CD4-positive, alpha-beta T cell treated with Interleukin-12 subunit alpha and Interleukin-12 subunit beta, for 1 hour (primary cell): Measurements from ENCODE around the gene RPTN.

Experiments used
- DNase-seq: peaks from one replicate; pipeline ENCODE4 v3.0.0-alpha.2; 2020

The RPTN gene

DNA sequence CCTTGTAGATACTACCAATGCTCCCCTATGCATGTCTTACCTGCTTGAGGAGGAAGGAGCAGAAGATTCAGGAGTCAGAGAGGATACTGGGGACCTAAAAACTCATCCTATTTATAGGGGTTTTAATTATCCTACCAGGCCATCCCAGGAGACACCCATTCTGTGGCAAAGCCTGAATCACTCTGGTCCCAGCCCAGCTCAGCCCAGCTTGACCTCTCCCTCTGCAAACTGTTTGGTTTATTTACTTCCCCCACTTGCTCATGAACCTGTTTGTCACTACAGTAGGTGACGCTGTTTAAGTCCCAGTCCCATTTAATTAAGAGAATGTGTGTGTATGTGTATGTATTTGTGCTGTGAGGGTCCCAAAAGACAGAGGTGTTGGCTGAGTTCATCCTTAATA, at the start of gene RPTN:
RPTN (minus strand) TSS at position 85 of the 400 bp plus-strand sequence. CDS start 1,339 bp downstream, outside the sequence.
- DNase-seq = no peak

- DNase-seq = no peak
These were observed 40.0 kb upstream of the RPTN start for GRCh38 chr1:152198982-152199381.

DNA sequence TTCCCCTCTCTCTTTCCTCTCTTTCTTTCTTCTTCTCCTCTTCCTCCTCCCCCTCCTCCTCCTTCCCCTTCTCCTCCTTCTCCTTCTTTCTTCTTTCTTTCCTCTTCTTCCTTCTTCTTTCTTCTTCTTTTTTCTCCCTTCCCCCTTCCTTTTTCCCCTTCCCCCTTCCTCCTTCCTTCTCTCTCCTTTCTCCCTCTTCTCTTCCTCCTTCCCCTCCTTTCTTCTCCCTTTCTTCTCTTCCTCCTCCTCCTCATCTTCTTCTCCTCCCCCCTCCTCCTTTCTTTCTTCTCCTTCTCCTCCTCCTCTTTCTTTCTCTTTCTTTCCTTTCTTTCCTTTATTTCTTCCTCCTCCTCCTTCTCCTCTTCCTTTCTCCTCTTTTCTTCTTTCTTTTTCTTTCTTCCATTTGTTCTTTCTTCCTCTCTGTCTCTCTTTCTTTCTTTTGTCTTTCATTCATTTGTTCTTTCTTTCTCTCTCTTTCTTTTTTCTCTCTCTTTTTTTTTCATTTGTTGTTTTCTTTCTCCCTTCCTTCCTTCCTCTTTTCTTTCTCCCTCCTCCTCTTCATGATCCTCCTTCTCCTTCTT, 38.4 kb upstream of the RPTN start:
- no peak for DNase-seq

DNA sequence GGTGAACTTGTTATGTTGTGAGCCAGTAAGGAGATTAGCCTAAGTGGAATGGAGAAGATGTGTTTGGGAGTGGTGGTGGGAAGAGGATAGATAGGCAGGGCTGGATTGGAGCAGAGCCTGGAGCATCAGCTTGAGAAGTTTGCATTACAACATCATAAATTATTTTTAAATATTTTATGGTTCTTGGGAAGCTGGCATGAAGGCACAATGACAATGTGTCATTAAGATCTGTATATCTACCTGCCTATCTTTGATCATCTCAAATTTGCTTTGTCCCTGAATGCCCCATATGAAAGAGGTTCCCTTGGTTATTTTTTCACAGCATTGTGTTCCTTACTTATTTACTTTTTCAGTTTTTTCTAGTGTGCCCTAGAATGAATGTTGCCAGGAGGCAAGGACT, 32.7 kb upstream of the RPTN start:
- no peak for DNase-seq

DNA sequence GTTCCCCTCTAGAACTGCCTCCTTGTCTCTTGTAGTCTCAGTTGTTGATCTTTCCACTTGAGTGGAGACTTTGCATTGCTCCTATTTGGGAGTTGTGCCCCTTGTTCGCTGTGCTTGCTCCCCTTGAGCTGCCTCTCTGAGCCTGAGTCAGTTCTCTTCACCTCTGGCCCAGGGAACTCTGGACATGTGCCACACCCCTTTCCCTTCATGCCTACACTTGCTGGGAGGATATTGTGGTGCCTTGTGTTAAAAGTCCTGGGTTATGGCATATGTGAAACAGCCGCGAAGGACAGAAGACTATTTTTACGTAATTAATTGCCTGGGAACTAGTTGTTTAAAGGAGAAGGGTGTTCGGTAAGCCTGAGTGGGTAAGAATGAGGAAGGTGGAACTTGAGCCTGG, 32.2 kb upstream of the RPTN start:
- DNase-seq = no peak

DNA sequence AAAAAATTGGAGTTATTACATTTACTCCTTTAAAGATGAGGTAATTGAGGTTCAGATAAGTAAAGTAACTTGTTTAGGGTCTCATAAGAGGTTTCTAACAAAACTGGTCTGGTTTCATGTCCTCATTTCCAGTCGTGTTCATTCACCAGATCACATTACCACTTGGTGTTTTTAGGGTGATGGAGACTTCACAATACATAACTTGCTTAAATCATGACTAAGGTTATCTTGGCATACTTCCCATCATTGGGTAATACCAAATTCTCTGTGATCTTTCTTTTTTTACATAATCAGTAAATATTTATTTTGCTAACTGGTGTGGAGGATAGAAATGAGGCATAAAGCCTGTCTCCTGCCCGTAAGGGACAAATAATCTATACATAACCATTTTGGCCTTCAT, 31.6 kb upstream of the RPTN start:
- no peak for DNase-seq

DNA sequence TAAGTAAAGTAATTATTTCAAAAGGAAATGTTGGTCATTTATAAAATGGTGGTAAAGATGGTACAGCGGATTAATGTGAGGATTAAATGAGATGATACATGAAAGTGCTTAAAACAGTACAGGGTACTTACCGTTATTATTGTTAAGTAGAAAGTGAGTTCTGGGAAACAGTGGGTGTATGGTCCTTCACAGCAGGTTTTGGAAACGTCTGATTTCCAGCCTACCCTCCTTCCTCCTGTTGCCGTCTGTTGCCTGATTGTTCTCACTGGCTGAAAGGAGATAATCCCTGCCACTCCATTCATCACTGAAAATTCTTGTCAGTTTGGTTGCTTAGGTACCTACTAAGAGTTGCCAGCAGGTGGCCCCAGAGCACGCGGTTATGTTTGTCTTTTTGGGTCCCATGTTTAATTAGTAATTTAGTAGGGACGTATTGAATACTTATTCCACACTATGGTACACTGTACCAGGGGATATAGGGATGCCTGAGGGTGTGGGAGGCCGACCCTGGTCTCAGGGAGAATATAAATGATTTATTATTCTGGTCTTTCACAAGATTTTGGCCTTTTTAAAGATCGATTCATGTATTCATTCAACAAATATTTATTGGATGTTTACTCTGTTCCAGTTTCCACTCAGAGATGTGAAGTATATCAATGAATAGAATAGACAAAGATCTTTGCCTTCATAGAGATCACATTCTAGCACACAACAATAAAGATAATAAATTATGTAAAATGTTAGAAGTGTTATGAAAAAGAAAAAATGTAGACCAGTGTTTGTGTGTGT, 30.8 kb upstream of the RPTN start:
- DNase-seq = peak; percentile 74

DNA sequence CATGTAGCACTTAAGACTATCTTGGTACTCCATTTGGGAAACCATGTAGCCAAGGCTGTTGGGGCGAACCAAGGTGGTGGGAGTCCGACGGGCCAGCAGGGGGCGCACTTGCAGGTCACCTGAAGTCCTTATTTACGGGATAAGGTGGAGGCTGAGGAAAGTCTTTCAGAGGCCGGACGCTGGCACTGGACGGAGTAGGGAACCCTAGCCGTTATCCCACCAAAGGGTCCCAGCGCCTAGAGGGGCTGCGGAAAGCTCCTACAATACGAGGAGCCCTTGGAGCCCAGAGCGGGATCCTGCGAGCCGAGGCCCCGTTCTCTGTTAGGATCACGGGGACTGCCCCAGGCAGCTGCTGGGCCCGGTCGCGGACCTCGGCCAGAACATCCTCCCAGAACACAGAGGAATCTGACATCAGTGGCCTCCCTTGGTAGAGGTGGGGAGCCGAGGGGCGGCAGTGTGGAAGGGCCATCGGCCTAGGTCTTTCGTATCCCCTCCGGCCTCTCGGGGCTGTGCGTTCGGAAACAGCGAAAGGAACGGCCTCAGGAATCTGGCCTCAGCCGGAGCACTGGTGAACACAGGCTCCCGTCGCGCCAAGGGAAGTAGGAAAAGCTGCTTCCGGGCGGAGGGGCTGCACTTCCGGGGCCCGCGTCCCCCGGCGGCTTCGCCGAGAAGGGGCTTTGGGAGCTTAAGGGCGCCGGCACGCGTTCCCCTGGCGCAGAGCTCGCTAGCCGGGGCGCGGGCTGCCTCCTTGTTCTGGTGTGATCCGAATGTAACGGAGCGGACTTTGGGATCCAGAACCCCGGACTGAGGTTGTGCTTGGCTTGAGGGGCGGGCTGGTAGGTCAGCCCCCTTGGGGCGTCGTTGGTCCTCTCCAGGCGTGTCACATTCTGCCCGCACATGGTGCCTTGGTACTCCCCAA, 29.9 kb upstream of the RPTN start:
- peak; percentile 78 for DNase-seq

DNA sequence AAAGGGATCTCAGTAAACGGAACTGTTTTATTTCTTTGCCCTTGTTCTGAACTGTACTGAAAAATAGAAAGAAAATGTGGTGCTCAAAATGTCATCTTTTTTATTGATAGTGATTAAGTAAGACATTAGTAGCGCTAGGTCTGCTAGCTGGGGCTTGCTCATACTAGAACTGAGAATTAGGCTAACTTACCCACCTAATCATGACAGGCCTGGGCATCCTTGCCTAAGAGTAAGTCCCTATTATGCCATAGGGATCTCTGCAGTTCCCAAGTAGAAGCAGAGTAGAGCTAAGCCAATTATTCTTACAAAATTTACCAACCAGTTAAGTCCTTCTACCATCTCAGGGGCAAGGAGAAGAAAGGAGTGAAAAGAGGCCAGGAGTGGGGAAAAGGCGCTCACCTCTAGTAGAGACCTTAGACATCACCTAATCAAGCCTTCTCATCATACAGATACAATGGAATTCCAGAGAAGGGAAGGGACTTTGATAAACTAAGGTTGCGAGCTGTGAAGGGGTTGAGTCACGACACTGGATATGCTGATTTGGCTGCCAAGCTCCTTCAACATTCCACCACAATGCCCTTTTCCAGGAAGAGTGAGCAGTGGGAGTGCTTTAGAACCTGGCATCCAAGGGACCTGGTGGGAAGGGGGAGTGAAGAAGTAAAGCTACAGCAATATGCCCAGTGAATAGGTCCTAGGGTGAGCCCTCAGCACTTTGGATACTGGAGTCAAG, 27.7 kb upstream of the RPTN start:
- DNase-seq = no peak

GRCh38 chr1:152185544-152186391, 26.7 kb upstream of the RPTN start:
- peak; percentile 64 for DNase-seq

DNA sequence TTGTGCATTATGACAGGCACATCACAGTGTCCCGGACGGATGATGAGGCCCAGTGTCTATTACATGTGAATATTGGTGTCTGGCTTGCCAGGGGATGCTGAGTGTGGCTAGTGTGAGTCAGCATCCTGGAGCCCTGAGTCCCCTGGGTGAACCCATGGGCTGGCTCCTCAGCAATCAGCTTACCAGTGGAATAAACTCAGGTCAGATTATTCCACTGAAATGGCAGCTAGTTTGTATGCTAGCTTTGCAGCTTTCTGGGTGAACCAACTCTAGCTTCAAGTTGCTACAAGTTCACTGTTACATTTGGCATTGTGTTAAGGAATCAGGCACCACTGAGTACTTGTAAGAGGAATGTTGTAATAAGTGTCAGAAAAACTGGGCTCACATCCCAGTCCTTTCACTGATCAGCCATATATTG, 23.9 kb upstream of the RPTN start:
- DNase-seq = no peak

DNA sequence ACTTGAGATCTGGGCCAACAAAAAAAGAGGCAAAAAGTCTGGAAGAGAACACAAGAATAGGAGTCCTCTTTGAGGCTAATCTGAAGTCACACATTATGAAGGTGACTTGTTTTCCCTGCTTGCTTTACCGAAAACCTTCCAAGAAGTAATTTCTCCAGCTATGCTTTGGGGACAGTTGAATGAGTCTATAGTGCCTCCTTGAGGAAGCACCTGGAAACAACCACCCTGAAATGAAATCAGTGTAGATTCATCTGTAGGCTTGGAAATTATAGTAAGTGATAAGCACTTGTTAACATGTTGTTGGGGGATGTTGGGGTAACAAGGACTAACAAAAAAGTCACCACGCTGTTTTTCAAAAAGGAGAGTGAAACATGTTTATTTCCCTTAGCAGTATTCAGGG, 23.4 kb upstream of the RPTN start:
- DNase-seq = peak; percentile 17

DNA sequence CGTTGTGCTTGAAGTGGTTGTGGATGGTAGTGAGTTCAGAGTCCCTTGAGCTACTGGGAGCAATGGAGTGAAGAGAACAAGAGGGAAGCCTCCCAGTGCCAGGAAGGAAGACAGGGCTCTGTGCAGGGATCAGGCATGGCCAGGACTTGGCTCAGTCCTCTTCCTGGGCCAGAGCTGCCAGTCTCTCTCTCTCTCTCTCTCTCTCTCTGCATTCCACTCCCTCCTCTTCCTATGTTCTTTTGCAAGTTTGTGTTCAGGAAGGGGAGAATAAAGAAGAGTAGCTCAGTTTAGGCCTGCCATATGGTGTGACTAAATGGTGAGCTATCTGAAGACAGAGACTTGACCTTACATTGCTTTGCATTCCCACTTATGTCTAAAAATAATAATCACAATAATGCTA, 20.5 kb upstream of the RPTN start:
- no peak for DNase-seq

GRCh38 chr1:152170287-152170905, 11.4 kb upstream of the RPTN start:
- DNase-seq = no peak

GRCh38 chr1:152169366-152170025, 10.5 kb upstream of the RPTN start:
- no peak for DNase-seq

DNA sequence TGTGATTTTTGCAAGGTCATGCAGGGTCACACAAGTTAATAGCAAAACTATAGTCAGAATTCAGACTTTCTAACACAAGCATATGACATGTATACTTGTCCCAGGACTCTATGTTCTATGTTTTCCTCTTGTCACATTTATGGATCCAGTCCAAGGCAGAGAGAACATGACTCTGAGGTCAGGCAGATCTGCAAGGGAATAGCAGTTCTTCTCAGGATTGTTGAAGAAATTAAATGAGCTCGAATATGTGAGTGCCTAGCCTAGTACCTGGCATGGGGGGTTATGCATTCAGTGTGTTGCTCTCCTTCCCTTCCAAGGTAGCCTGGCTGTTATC, 9.5 kb upstream of the RPTN start:
- no peak for DNase-seq

- no peak for DNase-seq
These were observed 9.0 kb upstream of the RPTN start for GRCh38 chr1:152167835-152168534.

DNA sequence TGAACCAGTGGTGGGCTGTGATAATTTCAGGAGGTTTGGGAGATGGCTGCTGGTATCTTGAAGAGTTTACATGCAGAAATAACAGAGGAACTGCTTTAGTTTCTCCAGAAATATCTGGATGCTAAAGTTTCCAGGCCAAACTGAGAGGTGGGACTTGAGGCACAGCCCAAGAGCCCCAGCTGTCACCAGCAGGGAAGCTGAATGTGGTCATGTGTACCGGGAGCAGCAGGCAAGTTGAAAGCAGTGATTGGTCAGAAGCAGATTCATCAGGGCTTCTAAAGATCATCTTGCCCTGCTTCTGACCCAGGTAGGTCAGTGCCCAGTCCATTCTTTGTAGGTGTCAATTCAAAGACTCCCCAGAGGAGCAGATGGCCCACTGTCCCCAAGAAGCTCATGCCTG, 7.9 kb upstream of the RPTN start:
- DNase-seq = no peak

DNA sequence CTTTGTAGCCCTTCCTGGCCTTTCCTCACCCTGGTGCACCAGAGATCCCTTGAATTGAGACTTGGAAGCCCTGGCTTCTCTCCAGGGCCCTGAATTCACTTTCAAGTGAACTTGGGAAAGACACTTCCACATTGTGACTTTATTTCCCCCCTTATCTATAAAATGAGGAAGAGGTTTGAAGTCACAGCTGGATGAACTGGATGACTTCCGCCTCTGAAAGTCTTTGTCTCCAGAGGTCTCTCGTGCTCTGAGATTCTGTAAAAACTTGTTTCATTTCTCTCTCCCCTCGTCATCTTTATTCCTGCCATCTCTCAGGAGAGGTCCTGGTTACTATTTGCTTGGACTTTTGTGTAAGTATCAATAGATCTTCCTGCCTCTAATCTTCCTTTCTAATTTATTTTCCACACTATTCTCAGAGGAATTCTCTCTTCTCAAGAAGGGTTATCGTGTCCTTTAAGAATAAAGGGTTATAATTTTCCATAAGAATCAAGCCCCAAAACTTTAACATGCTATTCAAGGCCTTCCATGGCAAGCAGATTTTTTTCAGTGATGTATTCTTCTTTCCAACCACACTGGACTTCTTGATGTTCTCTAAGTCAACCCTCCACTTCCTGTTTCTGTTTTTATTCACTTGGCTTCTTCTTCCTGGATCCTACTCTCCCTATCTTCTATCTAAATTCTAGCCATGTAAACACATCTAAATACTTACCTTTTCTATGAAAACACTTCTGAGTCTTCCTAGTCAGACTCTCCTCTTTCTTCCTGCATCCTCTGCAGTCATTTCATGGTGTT, 6.5 kb upstream of the RPTN start:
- DNase-seq = no peak
